Effector memory CD4-positive, alpha-beta T cell (primary cell): ENCODE results near the gene AGPAT3.

Experiments used
- DNase-seq, 3 donors: peaks; one replicate each; pipeline ENCODE4 v3.0.0-alpha.2; 2020
- H3K27ac ChIP-seq: 2 replicates; pipeline ENCODE4 v1.7.0; 2013; ENCODE audit warnings: mild to moderate bottlenecking, low read length, moderate library complexity; ENCODE audit not compliant: insufficient read depth, poor library complexity, severe bottlenecking
- H3K27me3 ChIP-seq: replicated peaks from 2 replicates; pipeline ENCODE4 v1.7.0; 2013; ENCODE audit warnings: mild to moderate bottlenecking, low read length; ENCODE audit not compliant: insufficient read depth, control insufficient read depth, poor library complexity, severe bottlenecking
- H3K36me3 ChIP-seq: 2 replicates; pipeline ENCODE4 v1.7.0; 2013; ENCODE audit warnings: mild to moderate bottlenecking, low read length, moderate library complexity; ENCODE audit not compliant: control insufficient read depth, insufficient read depth
- H3K4me1 ChIP-seq: 2 replicates; pipeline ENCODE4 v1.7.0; 2013; ENCODE audit warnings: low read length, mild to moderate bottlenecking; ENCODE audit not compliant: control insufficient read depth, insufficient read depth, poor library complexity, severe bottlenecking
- H3K4me3 ChIP-seq: 2 replicates; pipeline ENCODE4 v1.7.0; 2013; ENCODE audit warnings: low read length, low read depth, mild to moderate bottlenecking; ENCODE audit not compliant: insufficient read depth, poor library complexity, severe bottlenecking
- H3K9me3 ChIP-seq: 2 replicates; pipeline ENCODE4 v1.7.0; 2013; ENCODE audit warnings: mild to moderate bottlenecking, low read length, moderate library complexity; ENCODE audit not compliant: control insufficient read depth

AGPAT3 gene

GRCh38 chr21:43965911-43966585 lies 101.0 kb downstream of the AGPAT3 start:
- Histone ChIP-seq H3K4me1 (no peaks in the 10 kb centered on the region), H3K27ac (no peak overlapping the region), H3K27me3 (no peaks in the 10 kb centered on the region), H3K9me3 (no peaks in the 10 kb centered on the region), H3K4me3 (no peak overlapping the region), H3K36me3 (peaks cover 43% of the 10 kb centered on the region)
- DNase-seq: no peak

DNA sequence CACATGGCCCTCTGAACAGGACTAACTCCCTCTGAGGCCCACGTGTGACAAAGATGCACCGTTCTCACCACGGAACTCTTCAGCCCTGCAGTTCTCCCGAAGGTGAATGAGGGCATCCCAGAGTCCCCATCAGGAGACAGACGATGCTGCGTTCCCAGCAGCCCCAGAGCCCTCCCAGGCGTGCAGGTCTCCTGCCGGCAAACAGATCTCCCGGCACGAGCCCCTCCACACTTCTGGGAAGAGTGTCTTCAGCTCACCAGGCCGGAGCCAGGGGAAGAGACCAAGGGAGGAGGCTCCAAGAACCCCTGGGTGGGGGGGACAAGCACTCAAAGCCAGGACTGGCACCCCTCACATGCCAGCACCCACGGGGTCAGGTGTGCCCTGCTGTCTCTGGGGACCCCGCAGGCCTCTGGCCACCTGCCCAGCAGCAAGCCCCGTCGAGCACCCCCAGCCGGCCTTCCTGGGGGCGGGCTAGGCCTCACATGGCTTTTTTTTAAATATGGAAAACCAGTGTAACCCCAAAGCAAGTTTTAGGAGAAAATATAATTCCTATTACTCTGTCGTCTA lies 102.0 kb downstream of the AGPAT3 start:
- Histone ChIP-seq H3K9me3 (no peaks in the 10 kb centered on the region), H3K36me3 (peaks cover 53% of the 10 kb centered on the region), H3K27me3 (no peaks in the 10 kb centered on the region), H3K27ac (no peak overlapping the region), H3K4me3 (no peak overlapping the region), H3K4me1 (no peaks in the 10 kb centered on the region)
- DNase-seq: no peak

DNA sequence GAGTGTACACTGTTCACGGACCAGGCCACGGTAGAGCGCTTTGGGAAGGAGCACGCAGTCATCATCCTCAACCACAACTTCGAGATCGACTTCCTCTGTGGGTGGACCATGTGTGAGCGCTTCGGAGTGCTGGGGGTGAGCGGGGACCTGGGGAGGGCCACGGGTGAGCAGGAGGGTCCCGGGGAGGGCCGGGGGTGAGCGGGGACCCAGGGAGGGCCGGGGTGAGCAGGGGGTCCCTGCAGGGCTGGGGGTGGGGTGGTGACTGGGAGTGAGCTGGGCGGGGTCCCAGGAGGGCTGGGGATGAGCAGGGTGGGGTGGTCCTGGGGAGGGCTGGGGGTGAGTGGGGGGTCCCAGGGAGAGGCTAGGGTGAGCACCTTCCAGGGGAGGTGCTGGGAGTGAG lies 103.0 kb downstream of the AGPAT3 start:
- peaks cover 57% of the 10 kb centered on the region for H3K36me3 ChIP-seq
- DNase-seq: no peak

DNA sequence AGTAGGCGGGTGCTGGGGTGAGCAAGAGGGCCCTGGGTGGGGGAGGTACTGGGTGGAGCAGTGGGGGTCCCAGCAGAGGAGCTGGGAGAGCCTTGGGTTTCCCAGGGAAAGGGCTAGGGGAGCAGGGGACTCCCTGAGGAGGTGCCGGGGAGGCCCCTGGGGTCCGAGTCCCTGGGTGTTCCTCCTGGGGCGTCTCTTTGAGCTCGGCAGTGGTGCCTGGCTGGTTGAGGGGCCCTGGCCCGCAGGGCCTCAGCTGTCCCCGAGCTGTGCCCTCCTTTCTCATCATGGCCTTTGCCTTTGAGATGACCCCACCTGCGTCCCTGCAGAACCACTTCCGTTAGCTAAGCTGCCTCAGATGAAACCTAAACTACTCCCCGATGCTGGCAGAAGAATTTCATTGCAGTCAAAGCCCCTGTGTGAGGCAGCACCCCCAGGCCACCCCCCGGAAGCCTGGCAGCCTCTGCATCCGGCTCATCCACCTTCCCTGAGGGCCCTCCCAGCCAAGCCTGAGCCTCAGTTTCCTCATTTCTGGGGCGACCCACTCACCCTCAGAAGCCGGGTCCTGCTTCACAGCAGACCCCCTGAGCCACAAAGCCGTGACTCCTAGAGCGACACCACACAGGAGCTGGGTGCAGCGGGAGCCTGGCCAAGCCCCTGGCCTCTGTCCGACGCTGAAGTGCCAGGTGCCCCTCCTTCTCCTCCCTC lies 103.5 kb downstream of the AGPAT3 start:
- no peaks in the 10 kb centered on the region for H3K4me1 ChIP-seq
- no peaks in the 10 kb centered on the region for H3K27me3 ChIP-seq
- no peaks in the 10 kb centered on the region for H3K9me3 ChIP-seq
- no peak overlapping the region for H3K27ac ChIP-seq
- H3K4me3 ChIP-seq: no peak overlapping the region
- DNase-seq: no peak
- peaks cover 58% of the 10 kb centered on the region for H3K36me3 ChIP-seq

More for the DNA sequence above, 103.0 kb downstream of the AGPAT3 start:
- Histone ChIP-seq H3K9me3 (no peaks in the 10 kb centered on the region), H3K27me3 (no peaks in the 10 kb centered on the region), H3K27ac (no peak overlapping the region), H3K4me3 (no peak overlapping the region), H3K4me1 (no peaks in the 10 kb centered on the region)

DNA sequence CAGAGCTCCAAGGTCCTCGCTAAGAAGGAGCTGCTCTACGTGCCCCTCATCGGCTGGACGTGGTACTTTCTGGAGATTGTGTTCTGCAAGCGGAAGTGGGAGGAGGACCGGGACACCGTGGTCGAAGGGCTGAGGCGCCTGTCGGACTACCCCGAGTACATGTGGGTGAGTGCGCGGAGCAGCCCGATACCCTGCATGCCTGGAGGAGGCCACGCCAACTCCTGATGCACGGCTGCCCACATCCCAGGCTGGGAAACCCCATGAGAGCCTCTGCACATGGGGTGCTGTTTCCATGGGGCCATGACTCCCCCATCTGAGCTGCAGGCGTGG lies 104.1 kb downstream of the AGPAT3 start:
- Histone ChIP-seq H3K4me1 (no peaks in the 10 kb centered on the region), H3K36me3 (peaks cover 58% of the 10 kb centered on the region), H3K27me3 (no peaks in the 10 kb centered on the region), H3K9me3 (no peaks in the 10 kb centered on the region), H3K27ac (no peak overlapping the region), H3K4me3 (no peak overlapping the region)
- no peak for DNase-seq

DNA sequence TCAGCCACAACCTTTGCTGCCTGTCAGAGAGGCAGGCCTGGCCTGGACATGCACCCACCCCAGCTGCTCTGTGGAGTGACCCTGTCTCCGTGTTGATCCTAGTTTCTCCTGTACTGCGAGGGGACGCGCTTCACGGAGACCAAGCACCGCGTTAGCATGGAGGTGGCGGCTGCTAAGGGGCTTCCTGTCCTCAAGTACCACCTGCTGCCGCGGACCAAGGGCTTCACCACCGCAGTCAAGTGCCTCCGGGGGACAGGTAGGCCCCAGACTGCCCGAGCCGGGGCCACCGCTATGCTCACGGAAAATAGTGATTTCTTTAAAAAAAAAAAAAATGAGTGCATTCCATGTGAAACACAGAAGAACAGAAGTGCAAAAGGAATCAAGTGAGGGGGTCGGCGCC lies 105.5 kb downstream of the AGPAT3 start:
- DNase-seq: no peak
- H3K9me3 ChIP-seq: no peaks in the 10 kb centered on the region
- H3K36me3 ChIP-seq: peaks cover 58% of the 10 kb centered on the region

GRCh38 chr21:43971201-43971991 lies 106.4 kb downstream of the AGPAT3 start:
- Histone ChIP-seq H3K9me3 (no peaks in the 10 kb centered on the region), H3K4me1 (no peaks in the 10 kb centered on the region), H3K36me3 (peaks cover 51% of the 10 kb centered on the region), H3K4me3 (no peak overlapping the region), H3K27me3 (no peaks in the 10 kb centered on the region), H3K27ac (no peak overlapping the region)
- no peak for DNase-seq

More for the DNA sequence above, 105.5 kb downstream of the AGPAT3 start:
- H3K27me3 ChIP-seq: no peaks in the 10 kb centered on the region
- H3K27ac ChIP-seq: no peak overlapping the region
- no peaks in the 10 kb centered on the region for H3K4me1 ChIP-seq
- no peak overlapping the region for H3K4me3 ChIP-seq

GRCh38 chr21:43971992-43972255 lies 106.9 kb downstream of the AGPAT3 start:
- Histone ChIP-seq H3K27ac (no peak overlapping the region), H3K9me3 (no peaks in the 10 kb centered on the region), H3K36me3 (peaks cover 46% of the 10 kb centered on the region), H3K4me1 (no peaks in the 10 kb centered on the region), H3K4me3 (no peak overlapping the region), H3K27me3 (no peaks in the 10 kb centered on the region)
- no peak for DNase-seq

DNA sequence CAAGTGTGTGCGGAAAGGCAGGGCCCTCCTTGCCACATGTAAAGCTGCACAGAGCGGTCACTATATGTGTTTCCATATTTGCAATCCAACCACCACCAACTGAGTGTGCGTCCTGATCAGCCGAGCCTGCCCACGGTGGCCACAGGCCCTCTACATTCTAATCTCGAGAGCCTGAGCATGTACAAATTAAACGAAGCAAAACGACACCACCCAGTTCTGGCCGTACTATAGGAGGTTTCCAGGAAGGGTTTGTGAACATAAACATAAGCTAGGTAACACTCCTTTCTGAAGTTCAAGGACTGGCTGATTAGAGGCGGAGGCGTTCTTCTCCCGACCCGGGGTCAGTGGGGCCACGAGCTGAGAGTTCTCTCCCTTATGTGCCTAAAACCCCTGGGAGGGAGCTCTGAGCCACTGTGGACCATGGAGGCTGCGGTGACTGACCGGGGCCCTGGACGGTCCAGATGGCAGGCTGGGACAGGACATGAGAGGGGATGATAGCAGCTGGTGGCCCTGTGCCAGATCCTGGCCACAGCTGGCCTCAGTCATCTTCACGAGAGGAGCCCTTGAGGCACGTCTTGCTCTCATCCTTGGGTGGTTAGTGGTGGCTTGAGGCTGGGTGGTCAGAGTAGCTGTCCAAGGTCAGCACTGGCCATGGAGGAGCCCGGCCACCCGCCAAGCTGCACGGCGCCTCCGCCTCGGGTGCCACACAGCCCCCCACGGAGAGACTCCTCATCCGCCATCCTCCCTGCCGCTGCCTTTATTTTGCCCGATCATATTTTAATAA lies 108.0 kb downstream of the AGPAT3 start:
- no peak for DNase-seq
- Histone ChIP-seq H3K4me3 (no peak overlapping the region), H3K27me3 (no peaks in the 10 kb centered on the region), H3K4me1 (no peaks in the 10 kb centered on the region), H3K36me3 (peaks cover 42% of the 10 kb centered on the region), H3K9me3 (no peaks in the 10 kb centered on the region), H3K27ac (no peak overlapping the region)
